Small intestine (tissue), 7 donors: ENCODE measurements around the gene ALDH1L1. TPM values are rescaled to one million over a fixed set of nuclear protein-coding genes. Genes with fewer than 3 reads are reported as not detected.

ENCODE experiments used
- DNase-seq, 2 donors: peaks; one replicate each; pipeline versions ENCODE4 v3.0.0 to v3.0.0-alpha.2; 2013
- FAIRE-seq: peaks from 2 replicates; lab custom pipeline; 2012; peaks lifted over from hg19 to GRCh38; lab: Jason Lieb, UNC
- H3K27ac ChIP-seq, 3 donors: one replicate each; pipeline ENCODE4 v1.5.1; 2013; ENCODE audit warnings: low read length in 2 of 3, mild to moderate bottlenecking in 2 of 3, control low read depth in 1 of 3, inconsistent platforms in 1 of 3, low read depth in 1 of 3, moderate library complexity in 1 of 3
- H3K27me3 ChIP-seq, 3 donors: one replicate each; pipeline ENCODE4 v1.6.1; 2013; ENCODE audit warnings: low read length in 3 of 3, inconsistent platforms in 1 of 3; ENCODE audit not compliant: control insufficient read depth in 3 of 3, insufficient read depth in 3 of 3
- H3K36me3 ChIP-seq, 3 donors: one replicate each; pipeline ENCODE4 v1.6.1; 2013; ENCODE audit warnings: low read length in 3 of 3, inconsistent platforms in 1 of 3, low read depth in 1 of 3, mild to moderate bottlenecking in 1 of 3, moderate library complexity in 1 of 3; ENCODE audit not compliant: control insufficient read depth in 3 of 3, insufficient read depth in 2 of 3
- H3K4me1 ChIP-seq, 3 donors: one replicate each; pipeline ENCODE4 v1.6.1; 2013; ENCODE audit warnings: low read length in 2 of 3, inconsistent platforms in 1 of 3, low read depth in 1 of 3, mild to moderate bottlenecking in 1 of 3, moderate library complexity in 1 of 3; ENCODE audit not compliant: control insufficient read depth in 3 of 3, insufficient read depth in 2 of 3
- H3K4me3 ChIP-seq, 3 donors: one replicate each; pipeline ENCODE4 v1.5.1; 2013; ENCODE audit warnings: low read length in 3 of 3, control low read depth in 1 of 3, inconsistent platforms in 1 of 3, low read depth in 1 of 3, mild to moderate bottlenecking in 1 of 3, moderate library complexity in 1 of 3
- H3K9me3 ChIP-seq, 2 donors: one replicate each; pipeline ENCODE4 v1.6.1; 2013; ENCODE audit warnings: low read depth in 1 of 2, low read length in 1 of 2; ENCODE audit not compliant: control insufficient read depth in 2 of 2, insufficient read depth in 1 of 2
- WGBS, 3 donors: extraction: QIAGEN DNeasy Blood & Tissue Kit; methylation state at CpG; one replicate each; pipeline ENCODE4 v1.1.7; 2013; 5-methylcytosine and 5-hydroxymethylcytosine counted together
- polyA plus RNA-seq, 4 donors: library from polyadenylated mRNA; stranded (reverse) in 3 of 4; unstranded in 1 of 4; fragments of 200-250 nt in 3 of 4; fragments of 120-200 nt in 1 of 4; gene quantifications; one replicate each; pipeline versions ENCODE4 v1.2.1 to v1.2.3, GENCODE V29; 2013
- donor health status: healthy with polysubstance abuse.
- donor health status: control.
- donor health status: control.
- donor health status: Bipolar disorder and iron deficiency.
- donor health status: healthy.

ALDH1L1 gene
- polyA plus RNA-seq, 4 donors = 0.27 to 58.7 (median 2.5) TPM

DNA sequence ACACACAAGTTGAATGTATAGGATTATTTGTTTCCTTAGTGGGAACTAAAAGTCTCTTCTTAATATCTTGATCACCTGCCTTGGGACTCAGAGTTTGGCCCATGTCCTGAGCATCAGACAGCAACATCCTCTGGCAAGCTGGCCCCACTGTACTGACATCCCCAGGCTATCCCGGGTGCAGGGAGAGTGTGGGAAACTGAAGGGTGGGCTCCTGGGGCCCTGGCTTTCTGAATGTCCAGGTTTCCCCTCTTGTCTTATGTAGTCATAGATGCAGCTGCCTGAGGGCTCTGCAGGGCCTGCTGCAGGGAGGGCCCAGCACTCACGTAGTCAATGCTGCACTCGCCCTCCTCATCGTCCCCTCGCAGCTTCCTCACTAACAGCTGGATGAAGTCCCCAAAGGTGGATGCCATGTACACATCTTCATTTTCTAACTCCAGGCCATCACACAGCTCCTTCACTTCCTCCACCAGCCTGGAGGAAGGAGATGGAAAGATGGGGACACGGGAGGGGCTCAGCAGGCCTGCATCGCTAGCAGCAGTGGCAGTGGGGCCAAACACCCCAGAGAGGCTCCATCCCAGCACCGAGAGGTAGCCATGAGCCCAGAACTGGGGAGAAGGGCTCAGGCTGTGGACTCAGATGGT, 42.8 kb downstream of the ALDH1L1 start:
- Histone ChIP-seq H3K9me3 (no peaks in the 10 kb centered on the region), H3K27ac (no peak overlapping the region), H3K4me3 (no peak overlapping the region), H3K4me1 (no peaks in the 10 kb centered on the region), H3K36me3 (peaks cover 0 to 41% (median 0%) of the 10 kb centered on the region in 3 donors), H3K27me3 (peaks cover 0 to 3% (median 0%) of the 10 kb centered on the region in 3 donors)
- DNase-seq (no peak), FAIRE-seq (no peak)
- 86 to 91% (median 87%) methylated on average over 8 of the region's 8 CpGs for WGBS, 3 donors

DNA sequence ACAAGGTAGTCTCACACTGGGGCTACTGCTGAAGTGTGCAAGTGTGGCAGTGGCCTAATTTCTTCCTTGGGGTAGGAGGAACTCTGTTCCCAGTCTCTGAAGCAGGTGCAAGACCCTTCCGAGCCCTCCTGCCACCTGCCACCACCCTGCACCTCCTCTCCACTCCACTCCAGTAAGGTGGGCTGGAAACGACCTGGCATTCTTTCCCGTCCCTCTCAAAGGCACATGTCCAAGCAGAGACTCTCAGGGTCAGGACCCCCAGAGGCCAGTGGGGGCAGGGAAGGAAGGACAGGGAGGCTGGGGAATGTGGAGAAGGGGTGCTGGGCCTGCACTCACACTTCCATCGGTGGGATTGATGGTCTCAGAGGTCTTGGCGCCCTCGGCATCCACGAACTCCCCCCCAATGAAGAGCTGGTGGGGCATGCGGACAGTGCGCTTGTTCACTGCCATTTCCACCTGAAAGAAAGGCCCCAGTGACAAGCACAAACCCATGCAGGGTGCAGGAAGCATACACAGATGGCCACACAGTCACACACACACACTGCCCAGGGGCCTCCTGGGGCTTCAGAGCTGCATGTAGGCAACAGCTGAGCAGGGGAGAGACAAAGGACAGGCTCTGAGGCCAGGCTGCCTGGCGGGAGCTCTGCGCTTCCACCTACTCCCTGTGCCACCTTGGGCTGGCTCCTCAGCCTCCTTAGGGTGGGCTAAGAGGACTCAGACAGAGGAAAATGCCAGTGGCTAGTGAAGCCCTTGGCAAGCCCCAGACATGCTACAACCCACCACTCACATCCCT, 43.8 kb downstream of the ALDH1L1 start:
- FAIRE-seq (no peak), DNase-seq (no peak)
- Histone ChIP-seq H3K4me3 (no peak overlapping the region), H3K27ac (no peak overlapping the region), H3K27me3 (peaks cover 0 to 2% (median 0%) of the 10 kb centered on the region in 3 donors), H3K4me1 (no peaks in the 10 kb centered on the region), H3K36me3 (peaks cover 0 to 49% (median 0%) of the 10 kb centered on the region in 3 donors), H3K9me3 (no peaks in the 10 kb centered on the region)
- WGBS, 3 donors = 82 to 90% (median 88%) methylated on average over 11 of the region's 11 CpGs

DNA sequence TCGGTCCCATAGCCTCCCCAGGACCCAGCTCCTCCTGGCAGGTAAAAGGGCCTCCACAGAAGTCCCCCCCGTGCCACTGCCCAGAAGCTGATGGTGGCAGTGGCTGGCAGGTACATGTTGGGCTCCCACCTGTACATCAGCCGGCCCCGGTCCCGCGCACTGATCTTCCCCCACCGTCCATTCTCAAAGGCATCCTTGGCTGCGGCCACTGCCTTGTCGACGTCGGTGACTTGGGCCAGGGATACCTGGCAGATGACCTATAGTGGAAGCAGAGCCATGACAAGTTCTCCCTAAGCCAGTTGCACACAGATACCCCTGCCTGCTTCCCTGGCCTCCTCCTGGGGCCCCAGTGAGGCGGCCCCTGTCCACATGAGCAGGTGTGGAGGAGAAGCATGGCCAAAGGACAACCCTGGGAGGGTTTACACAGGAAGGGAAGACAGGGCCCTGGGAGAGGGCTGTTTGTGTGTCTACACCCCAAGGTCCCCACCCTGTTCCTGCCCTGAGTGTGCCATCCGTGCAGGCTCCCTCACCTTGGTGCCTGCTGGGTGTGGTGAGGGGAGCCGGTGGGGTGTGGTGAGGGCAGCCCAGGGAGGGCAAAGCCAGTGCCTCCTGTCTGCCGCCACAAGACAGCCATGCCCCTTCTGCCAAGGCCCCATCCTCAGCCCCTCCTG, 44.8 kb downstream of the ALDH1L1 start:
- Histone ChIP-seq H3K36me3 (peaks cover 0 to 60% (median 0%) of the 10 kb centered on the region in 3 donors), H3K27me3 (peaks cover 0 to 2% (median 0%) of the 10 kb centered on the region in 3 donors), H3K27ac (no peak overlapping the region), H3K4me3 (no peak overlapping the region), H3K9me3 (no peaks in the 10 kb centered on the region), H3K4me1 (no peaks in the 10 kb centered on the region)
- 86 to 92% (median 88%) methylated on average over 15 of the region's 15 CpGs for WGBS, 3 donors
- FAIRE-seq (no peak), DNase-seq (no peak)

DNA sequence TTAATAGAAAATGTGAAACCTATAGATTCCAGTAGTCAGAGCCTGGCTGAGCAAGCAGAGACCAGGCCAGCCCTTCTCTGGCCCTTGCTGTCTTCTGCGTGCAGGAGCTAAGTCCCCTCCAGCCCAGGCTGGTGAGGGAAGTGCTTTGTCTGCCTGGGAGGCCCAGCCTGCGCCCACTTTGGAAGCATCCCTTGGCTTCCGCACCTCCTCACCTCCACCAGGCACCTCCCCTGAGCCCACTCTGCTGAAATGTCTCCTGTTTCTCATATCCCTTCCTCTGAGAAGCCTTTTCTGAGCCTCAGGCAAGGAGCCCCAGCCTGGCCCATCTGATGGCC, 45.3 kb downstream of the ALDH1L1 start:
- DNase-seq (no peak), FAIRE-seq (no peak)
- WGBS, 3 donors = 84 to 95% (median 91%) methylated on average over 3 of the region's 3 CpGs
- Histone ChIP-seq H3K27ac (no peak overlapping the region), H3K4me3 (no peak overlapping the region), H3K9me3 (no peaks in the 10 kb centered on the region), H3K27me3 (peaks cover 0 to 2% (median 0%) of the 10 kb centered on the region in 3 donors), H3K36me3 (peaks cover 0 to 65% (median 0%) of the 10 kb centered on the region in 3 donors), H3K4me1 (no peaks in the 10 kb centered on the region)

DNA sequence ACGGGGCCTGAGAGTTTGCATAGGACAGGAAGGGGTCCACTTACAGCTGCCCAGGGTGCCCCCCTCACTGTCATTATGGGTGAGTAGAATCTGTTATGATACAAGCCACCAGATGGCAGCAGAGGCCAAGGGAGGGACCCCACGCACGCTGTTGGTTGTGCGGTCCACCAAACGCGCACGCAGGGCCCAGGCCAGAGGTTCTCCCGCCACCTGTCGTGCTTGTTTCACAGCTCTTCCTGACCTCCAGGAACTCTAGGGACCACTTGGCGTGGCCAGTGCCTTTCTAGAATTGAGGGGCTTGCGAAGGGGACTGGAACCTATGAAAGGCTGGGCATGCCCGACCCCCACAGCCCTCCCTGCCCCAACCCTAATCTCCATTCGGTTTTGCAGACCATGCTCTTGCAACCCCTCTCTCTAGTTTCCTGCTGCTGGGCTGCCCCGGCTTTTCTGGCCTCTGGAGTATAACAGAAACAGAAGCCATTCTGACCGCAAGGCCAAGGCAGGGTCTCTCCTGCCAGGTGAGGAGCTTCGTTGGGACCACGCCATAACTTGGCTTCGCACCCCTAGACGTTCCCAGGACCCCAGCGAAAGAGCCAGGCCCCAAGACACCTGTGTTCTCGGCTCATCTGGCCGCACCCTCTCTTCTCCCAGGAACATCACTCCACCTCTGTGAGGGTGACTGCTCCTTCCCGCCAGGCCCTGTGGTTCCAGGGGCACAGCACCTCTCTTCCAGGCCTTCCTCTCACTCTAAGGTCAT, 46.0 kb downstream of the ALDH1L1 start:
- FAIRE-seq = no peak
- peaks cover 0 to 69% (median 0%) of the 10 kb centered on the region in 3 donors for H3K36me3 ChIP-seq
- WGBS, 3 donors = 38 to 45% (median 45%) methylated on average over 23 of the region's 23 CpGs

DNA sequence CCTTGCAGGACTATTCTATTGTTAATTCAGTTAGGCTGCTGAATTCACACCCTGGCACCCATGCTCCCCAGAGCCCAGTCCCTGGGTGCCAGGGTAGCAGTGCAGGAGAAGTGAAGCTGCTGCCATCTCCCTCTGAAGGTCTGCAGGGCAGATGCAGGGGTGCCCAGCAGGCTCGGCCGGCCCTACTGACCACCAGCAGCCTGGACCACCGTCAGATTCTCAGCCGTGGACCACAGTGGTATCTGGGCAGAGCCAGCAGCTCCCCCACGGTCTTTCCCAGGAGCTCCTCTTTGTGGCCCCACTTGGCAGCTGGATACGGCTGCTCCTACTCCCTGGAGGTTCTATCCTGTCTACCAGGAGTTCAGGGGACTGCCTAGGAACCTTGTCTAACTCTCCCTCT, 46.8 kb downstream of the ALDH1L1 start:
- Histone ChIP-seq H3K9me3 (no peaks in the 10 kb centered on the region), H3K36me3 (peaks cover 0 to 73% (median 0%) of the 10 kb centered on the region in 3 donors)

More for the DNA sequence above, 46.0 kb downstream of the ALDH1L1 start:
- Histone ChIP-seq H3K4me1 (no peaks in the 10 kb centered on the region), H3K4me3 (no peak overlapping the region), H3K27me3 (peaks cover 0 to 2% (median 0%) of the 10 kb centered on the region in 3 donors), H3K9me3 (no peaks in the 10 kb centered on the region), H3K27ac (no peak overlapping the region)
- DNase-seq = peak; percentile 33 to 70

DNA sequence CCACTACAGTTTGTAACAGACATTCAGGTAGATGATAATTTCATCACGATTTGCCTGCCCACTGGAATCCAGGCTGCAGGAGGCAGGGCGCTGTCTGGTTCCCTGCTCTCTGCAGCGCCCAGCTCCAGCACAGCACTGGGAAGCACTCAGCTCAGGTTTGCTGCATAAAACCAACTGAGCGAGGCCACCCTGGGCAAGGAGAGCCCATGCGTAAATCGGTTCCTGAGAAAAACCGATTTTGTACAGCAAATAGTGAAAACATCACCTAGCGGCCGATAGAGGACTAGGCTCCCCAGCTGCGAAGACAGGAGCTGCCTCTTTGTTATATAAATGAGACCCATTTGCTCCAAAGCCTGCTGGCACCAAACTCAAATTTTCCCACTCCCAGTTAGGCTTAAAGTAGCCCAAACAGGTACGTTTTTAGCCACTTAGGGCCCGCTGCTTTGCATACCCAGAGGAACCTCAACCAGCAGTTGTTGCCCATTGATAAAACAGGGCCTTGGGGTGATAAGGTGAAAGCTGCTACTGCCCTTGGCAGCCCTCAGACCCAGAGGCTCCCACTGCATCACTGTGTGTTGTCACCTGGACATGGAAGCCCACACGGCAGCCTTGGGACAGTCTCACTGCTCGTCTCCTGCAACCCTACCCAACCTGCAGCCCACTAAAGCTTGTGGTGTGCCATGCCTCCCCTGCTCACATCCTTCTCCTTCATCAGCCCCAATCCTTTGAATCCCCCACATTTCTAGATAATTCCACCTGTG, 47.5 kb downstream of the ALDH1L1 start:
- DNase-seq (no peak), FAIRE-seq (no peak)
- peaks cover 0 to 73% (median 0%) of the 10 kb centered on the region in 3 donors for H3K36me3 ChIP-seq
- H3K27ac ChIP-seq = no peak overlapping the region
- no peaks in the 10 kb centered on the region for H3K9me3 ChIP-seq
- H3K27me3 ChIP-seq = peaks cover 0 to 2% (median 0%) of the 10 kb centered on the region in 3 donors
- 68 to 71% (median 71%) methylated on average over 14 of the region's 14 CpGs for WGBS, 3 donors
- H3K4me1 ChIP-seq = no peaks in the 10 kb centered on the region
- no peak overlapping the region for H3K4me3 ChIP-seq

More for the DNA sequence above, 46.8 kb downstream of the ALDH1L1 start:
- H3K27me3 ChIP-seq = peaks cover 0 to 2% (median 0%) of the 10 kb centered on the region in 3 donors
- FAIRE-seq (no peak), DNase-seq (no peak)
- no peaks in the 10 kb centered on the region for H3K4me1 ChIP-seq
- H3K4me3 ChIP-seq = no peak overlapping the region
- H3K27ac ChIP-seq = no peak overlapping the region
- 65 to 70% (median 69%) methylated on average over 6 of the region's 6 CpGs for WGBS, 3 donors
